ENCODE data around the gene SUPT5H.
A peak's percentile ranks its signal among the peaks of the same experiment; 100 is the strongest.

The SUPT5H gene

GRCh38 chr19:39445196-39446111, at the start of gene SUPT5H:
Gene SUPT5H (plus strand): TSS chr19:39445582. CDS start chr19:39445891, 309 bp downstream.
- DNase-seq, result peak; percentile 96

GRCh38 chr19:39397360-39398296, 47.8 kb upstream of the SUPT5H start:
- DNase-seq, result peak; percentile 48

- DNase-seq, result no peak
Observed at GRCh38 chr19:39398297-39398864, 47.0 kb upstream of the SUPT5H start.

GRCh38 chr19:39399668-39400050, 45.7 kb upstream of the SUPT5H start:
- no peak for DNase-seq

- DNase-seq, result no peak
Observed at GRCh38 chr19:39400061-39400460, 45.3 kb upstream of the SUPT5H start.

GRCh38 chr19:39401070-39401548, 44.3 kb upstream of the SUPT5H start:
- DNase-seq, result no peak

GRCh38 chr19:39401549-39402345, 43.6 kb upstream of the SUPT5H start:
- DNase-seq, result no peak

GRCh38 chr19:39402346-39403300, 42.8 kb upstream of the SUPT5H start:
- DNase-seq, result peak; percentile 71

GRCh38 chr19:39403331-39404312, 41.8 kb upstream of the SUPT5H start:
- DNase-seq, result peak; percentile 85

- no peak for DNase-seq
Observed at GRCh38 chr19:39405261-39405957, 40.0 kb upstream of the SUPT5H start.

- no peak for DNase-seq
Observed at GRCh38 chr19:39405958-39406655, 39.3 kb upstream of the SUPT5H start.

GRCh38 chr19:39406656-39407409, 38.5 kb upstream of the SUPT5H start, which contains the start of gene ZFP36:
Gene ZFP36 (plus strand): TSS chr19:39406847. CDS start chr19:39406905, 58 bp downstream.
- DNase-seq, result peak; percentile 41

GRCh38 chr19:39407410-39407659, 38.0 kb upstream of the SUPT5H start:
- DNase-seq, result no peak

- DNase-seq, result no peak
Observed at GRCh38 chr19:39407660-39408391, 37.6 kb upstream of the SUPT5H start.

- DNase-seq, result no peak
Observed at GRCh38 chr19:39408392-39409207, 36.8 kb upstream of the SUPT5H start.
